Measurements from ENCODE around the gene NFS1. TPM values are rescaled to one million over a fixed set of nuclear protein-coding genes. Genes with fewer than 3 reads are reported as not detected.

NFS1 gene
- total RNA-seq, 1 donor from 2014 or later = 19.5 TPM

- Histone ChIP-seq H3K36me3 (peaks cover 100% of the 10 kb centered on the region), H3K4me3 (no peak overlapping the region), H3K4me1 (peaks cover 74% of the 10 kb centered on the region), H3K27ac (no peak overlapping the region), H3K27me3 (no peaks in the 10 kb centered on the region), H3K9me3 (no peaks in the 10 kb centered on the region)
- intact Hi-C loops (cut with DNase I) = no loop called here
- no peak for DNase-seq
- no peak for ATAC-seq
- TF ChIP-seq CTCF (IDR thresholded peaks at IDR 0.05) = no peak
These were observed 35.2 kb upstream of the NFS1 start for GRCh38 chr20:35734374-35734773.

DNA sequence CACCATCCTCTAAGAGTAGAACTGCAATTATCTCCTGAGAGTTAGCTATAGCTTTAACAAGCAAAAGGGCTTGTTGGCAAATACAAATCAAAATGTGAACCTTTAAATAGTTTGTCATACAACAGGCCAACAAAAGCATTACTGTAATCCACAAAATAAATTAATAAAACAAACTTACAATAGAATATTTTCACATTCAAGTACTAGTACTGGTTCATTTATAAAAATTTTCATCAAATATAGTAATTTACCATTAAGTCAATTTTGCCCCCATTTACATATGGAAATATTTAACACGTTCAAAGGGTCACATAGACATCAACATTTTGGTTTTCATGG lies 33.5 kb upstream of the NFS1 start:
- no peak for TF ChIP-seq CTCF (IDR thresholded peaks at IDR 0.05)
- peaks cover 60% of the 10 kb centered on the region for H3K4me1 ChIP-seq
- H3K27me3 ChIP-seq = no peaks in the 10 kb centered on the region
- no peak overlapping the region for H3K27ac ChIP-seq
- peaks cover 100% of the 10 kb centered on the region for H3K36me3 ChIP-seq
- no peak overlapping the region for H3K4me3 ChIP-seq
- H3K9me3 ChIP-seq = no peaks in the 10 kb centered on the region
- ATAC-seq (no peak), DNase-seq (no peak)
- intact Hi-C loops (cut with DNase I) = no loop called here

DNA sequence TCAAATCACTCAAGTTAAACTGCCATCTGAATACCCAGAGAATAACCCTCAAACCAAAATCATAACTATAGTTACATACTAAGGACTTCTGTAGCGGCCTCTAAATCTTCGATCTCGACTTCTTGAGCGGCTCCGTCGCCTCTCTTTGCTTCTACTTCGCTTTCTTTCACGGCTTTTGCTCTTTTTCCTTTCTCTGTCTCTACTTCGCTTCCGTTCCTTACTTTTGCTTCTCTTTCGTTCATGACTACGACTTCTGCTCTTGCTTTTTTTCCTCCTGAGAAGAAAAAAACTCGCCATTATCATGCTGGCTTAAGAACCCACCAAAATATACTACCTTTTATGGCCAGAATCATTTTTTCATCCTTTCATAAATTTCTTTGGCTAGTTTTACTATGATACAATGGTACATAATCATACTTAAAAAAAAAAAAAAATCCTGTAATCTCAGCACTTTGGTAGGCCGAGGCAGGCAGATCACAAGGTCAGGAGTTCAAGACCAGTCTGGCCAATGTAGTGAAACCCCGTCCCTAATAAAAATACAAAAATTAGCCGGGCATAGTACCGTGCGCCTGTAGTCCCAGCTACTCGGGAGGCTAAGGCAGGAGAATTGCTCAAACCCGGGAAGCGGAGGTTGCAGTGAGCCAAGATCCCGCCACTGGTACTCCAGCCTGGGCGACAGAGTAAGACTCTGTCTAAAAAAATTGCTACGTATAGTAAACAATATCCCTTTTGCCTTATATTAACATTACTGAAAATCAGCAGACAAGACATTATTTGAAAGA lies 32.9 kb upstream of the NFS1 start:
- no peak for TF ChIP-seq CTCF (IDR thresholded peaks at IDR 0.05)
- H3K27me3 ChIP-seq = no peaks in the 10 kb centered on the region
- H3K9me3 ChIP-seq = no peaks in the 10 kb centered on the region
- peaks cover 100% of the 10 kb centered on the region for H3K36me3 ChIP-seq
- peaks cover 60% of the 10 kb centered on the region for H3K4me1 ChIP-seq
- no peak overlapping the region for H3K27ac ChIP-seq
- no peak for ATAC-seq
- no peak overlapping the region for H3K4me3 ChIP-seq
- intact Hi-C loops (cut with DNase I) = no loop called here
- DNase-seq = no peak

DNA sequence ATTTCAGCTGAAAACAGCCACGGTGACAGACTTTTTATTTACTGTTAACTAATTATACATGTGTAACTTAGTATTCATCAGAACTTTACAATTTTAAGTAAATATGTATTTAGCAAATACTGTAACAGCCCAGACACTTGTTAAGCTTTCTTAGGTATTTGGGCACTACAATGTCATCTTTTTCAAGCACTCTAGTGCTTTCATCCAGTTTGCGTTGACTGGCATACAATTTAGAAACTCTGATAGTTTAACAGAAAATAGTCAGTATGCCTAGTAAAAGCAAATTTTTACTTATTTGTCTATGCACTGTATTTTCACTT lies 32.3 kb upstream of the NFS1 start:
- DNase-seq = no peak
- TF ChIP-seq CTCF (IDR thresholded peaks at IDR 0.05) = no peak
- Histone ChIP-seq H3K9me3 (no peaks in the 10 kb centered on the region), H3K4me3 (no peak overlapping the region), H3K4me1 (peaks cover 58% of the 10 kb centered on the region), H3K36me3 (peaks cover 100% of the 10 kb centered on the region), H3K27me3 (no peaks in the 10 kb centered on the region), H3K27ac (no peak overlapping the region)
- intact Hi-C loops (cut with DNase I) = no loop called here
- no peak for ATAC-seq

DNA sequence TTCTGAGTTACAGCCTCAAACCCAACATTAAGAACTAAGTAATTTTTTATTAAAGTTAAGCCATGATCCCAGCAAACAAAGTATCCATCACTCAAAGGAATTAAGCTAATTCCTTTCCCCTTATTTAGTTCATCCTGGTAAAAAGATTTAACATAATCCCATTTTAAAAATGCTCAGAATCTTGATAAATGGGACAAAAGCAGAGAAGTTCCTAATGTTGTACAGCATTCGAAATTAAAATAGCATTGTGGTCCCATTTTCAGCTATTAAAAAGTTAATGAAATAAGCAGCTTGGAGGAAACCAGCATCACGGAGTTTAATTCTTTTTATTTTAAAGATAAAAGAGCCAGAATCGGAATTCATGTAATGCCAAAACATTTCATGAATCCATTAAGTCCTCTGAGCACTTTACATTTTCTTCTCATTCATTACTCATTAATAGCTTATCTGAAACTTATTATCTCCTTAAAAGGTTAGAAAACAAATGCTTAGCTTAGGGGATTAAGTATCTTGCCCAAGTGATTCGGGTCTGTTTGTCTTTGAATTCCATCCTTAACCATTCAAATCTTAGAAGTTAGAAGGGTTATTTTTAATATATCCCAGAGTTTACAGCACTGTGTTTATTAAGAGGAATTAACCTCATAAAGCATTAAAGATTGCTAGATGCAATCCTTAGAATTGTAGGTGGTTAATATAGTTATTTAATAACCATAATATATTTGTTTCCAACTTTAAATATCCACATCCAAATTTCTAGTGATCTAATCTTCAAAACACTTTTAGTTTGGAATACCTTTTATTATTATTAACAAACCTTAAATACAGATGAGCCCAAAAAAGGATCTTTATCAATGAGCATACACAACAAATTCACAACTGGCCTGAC lies 31.7 kb upstream of the NFS1 start:
- DNase-seq = no peak
- intact Hi-C loops (cut with DNase I) = no loop called here
- TF ChIP-seq CTCF (IDR thresholded peaks at IDR 0.05) = no peak
- Histone ChIP-seq H3K4me3 (no peak overlapping the region), H3K36me3 (peaks cover 100% of the 10 kb centered on the region), H3K9me3 (no peaks in the 10 kb centered on the region), H3K27me3 (no peaks in the 10 kb centered on the region), H3K4me1 (peaks cover 52% of the 10 kb centered on the region), H3K27ac (no peak overlapping the region)
- ATAC-seq = no peak

Measured in upper lobe of right lung (tissue), 1 donor.